Bone marrow (tissue), 2 donors: ENCODE data around the gene SASH1.

Experiments
- DNase-seq, 2 donors: peaks; one replicate each; lab custom pipeline; 2025; lab: John Stamatoyannopoulos, UW

The SASH1 gene

DNA sequence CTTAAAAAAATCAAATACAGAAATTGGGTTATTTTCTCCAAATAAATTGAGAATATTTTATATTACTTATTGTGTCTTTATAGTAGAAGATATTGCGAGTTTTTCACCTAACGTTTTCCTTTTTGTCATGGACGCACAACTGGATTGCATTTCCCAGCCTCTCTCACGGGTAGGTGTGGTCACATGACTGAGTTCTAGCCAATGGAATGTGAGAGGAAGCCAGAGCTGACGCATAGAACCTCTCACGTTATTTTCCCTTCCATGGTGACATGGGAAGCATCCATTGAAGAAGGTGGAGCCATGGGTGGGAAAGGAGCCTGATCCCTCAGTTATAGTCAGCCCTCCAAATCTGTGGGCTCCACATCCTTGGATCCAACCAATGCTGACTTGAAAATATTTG, 248.2 kb downstream of the SASH1 start:
- DNase-seq = no peak

DNA sequence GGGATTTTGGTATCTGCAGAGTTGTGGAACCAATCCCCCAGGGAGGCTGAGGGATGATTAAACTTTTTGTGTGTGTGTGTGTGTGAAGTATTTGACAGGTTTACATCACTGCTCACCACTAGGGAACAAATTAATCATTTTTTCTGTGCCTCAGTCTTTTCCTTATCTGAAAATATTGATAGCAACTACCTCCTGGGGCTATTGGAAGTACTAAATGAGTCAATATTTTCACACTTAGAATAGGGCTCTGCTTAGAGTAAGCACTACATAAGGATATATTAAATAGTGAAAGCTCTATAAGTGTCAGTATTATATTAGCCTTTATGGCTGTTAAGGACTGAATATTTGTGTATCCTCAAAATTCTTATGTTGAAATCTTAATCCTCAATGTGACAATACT, 249.0 kb downstream of the SASH1 start:
- DNase-seq = no peak

GRCh38 chr6:148593130-148593812, 250.6 kb downstream of the SASH1 start:
- no peak for DNase-seq

GRCh38 chr6:148593813-148594170, 251.2 kb downstream of the SASH1 start:
- DNase-seq = no peak

GRCh38 chr6:148595550-148595949, 252.9 kb downstream of the SASH1 start:
- DNase-seq = no peak

DNA sequence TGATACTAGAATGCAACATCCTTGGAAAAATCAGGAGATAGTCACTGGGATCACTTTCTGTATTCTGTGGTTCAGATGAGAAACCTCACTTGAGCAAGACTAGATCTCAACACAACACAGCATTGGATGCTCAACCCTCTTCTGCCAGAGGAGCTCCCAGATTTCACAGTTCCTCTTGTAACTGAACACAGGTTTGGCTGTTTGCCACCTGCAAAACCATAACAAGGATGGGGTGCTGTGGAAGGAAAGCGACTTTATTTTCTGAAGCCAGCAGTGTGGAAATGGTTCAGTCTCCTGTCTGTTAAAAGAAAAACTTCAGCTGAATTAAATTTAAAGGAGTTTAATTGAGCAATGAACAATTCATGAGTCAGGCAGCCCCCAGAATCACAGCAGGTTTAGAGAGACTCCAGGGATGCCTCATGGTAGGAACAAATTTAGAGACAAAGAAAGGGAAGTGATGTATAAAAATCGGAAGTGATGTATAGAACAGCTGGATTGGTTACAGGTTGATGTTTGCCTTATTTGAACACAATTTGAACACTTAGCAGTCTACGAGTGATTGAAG, 254.3 kb downstream of the SASH1 start:
- DNase-seq = no peak

DNA sequence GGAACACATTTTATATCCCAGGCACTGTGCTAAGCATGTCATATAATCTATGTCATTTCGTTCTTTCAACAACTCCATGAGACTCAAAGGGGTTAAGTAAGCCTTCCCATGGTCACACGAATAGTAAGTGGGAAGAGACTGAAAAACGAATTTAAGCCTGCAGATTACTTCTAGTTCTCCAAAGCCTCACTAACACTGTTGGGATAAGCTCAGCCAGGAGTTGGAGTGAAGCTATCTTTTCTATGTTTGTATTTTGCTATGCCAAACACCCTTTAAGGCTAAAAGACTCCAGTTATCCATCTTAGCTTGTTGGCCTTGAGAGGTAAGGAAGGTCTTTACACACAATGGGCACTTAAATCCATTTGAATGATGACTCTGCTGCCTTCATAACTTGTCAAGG, 256.1 kb downstream of the SASH1 start:
- DNase-seq = no peak

GRCh38 chr6:148599967-148600426, 257.4 kb downstream of the SASH1 start:
- DNase-seq = no peak
